Panc1 (cell line): ENCODE results near the gene GOLGA3. TPM values are rescaled to one million over a fixed set of nuclear protein-coding genes. Genes with fewer than 3 reads are reported as not detected.

Experiments
- ATAC-seq: fragments of 200-7000 bp; cut with Tn5 transposase; 2 replicates; pipeline ENCODE4 v1.9.1; 2020; ENCODE audit warnings: mild to moderate bottlenecking, moderate library complexity
- BruUV-seq: library from RNA; stranded (reverse); fragments of 400-500 nt; replicated peaks from 2 replicates; lab custom pipeline; 2021; lab: Mats Ljungman, UMichigan
- CTCF ChIA-PET: fragments of 300-600 bp; sonication (Branson Sonifier 250); formaldehyde crosslinking; loops from one replicate; lab custom pipeline; 2022; ENCODE audit warnings: antibody characterized with exemption; lab: Charles Lee
- POLR2A ChIA-PET: fragments of 300-600 bp; sonication (Branson Sonifier 250); formaldehyde crosslinking; loops from one replicate; lab custom pipeline; 2022; ENCODE audit warnings: antibody characterized with exemption; lab: Charles Lee
- DNase-seq: peaks from one replicate; pipeline ENCODE4 v3.0.0-alpha.2; 2010; ENCODE audit warnings: low read depth, low spot score
- H3K27ac ChIP-seq: 2 replicates; pipeline ENCODE4 v1.5.1; 2011; ENCODE audit warnings: mild to moderate bottlenecking, low read length, inconsistent platforms
- H3K27me3 ChIP-seq: fragments of 200-500 bp; sonication (Bioruptor generic); 2 replicates; pipeline ENCODE4 v1.6.0; 2014; ENCODE audit warnings: low read length, inconsistent platforms; ENCODE audit not compliant: control insufficient read depth, insufficient read depth
- H3K36me3 ChIP-seq: fragments of 200-500 bp; sonication (Bioruptor generic); 2 replicates; pipeline ENCODE4 v1.5.1; 2014; ENCODE audit warnings: inconsistent platforms, mild to moderate bottlenecking, low read length, moderate library complexity; ENCODE audit not compliant: control insufficient read depth, insufficient read depth
- H3K4me1 ChIP-seq: 2 replicates; pipeline ENCODE4 v1.5.1; 2011; ENCODE audit warnings: inconsistent platforms, mild to moderate bottlenecking, low read length, moderate library complexity; ENCODE audit not compliant: control insufficient read depth, insufficient read depth
- H3K4me3 ChIP-seq, 2 experiments: 2 replicates each; pipeline ENCODE4 v1.5.1; 2011 to 2012; ENCODE audit warnings: low read depth in 2 of 2, low read length in 2 of 2, mild to moderate bottlenecking in 2 of 2, inconsistent platforms in 1 of 2, moderate library complexity in 1 of 2
- H3K9me3 ChIP-seq: fragments of 200-500 bp; sonication (Bioruptor generic); 2 replicates; pipeline ENCODE4 v1.5.1; 2014; ENCODE audit warnings: low read depth, mild to moderate bottlenecking, inconsistent platforms, low read length, moderate library complexity; ENCODE audit not compliant: control insufficient read depth, insufficient read depth
- POLR2AphosphoS5 ChIP-seq: IDR thresholded peaks from 2 replicates; pipeline ENCODE4 v1.6.1; 2012; ENCODE audit warnings: mild to moderate bottlenecking, low read depth, low read length, moderate library complexity
- SIN3A ChIP-seq: IDR thresholded peaks from 2 replicates; pipeline ENCODE4 v1.6.1; 2012; ENCODE audit warnings: low read depth, mild to moderate bottlenecking, low read length, moderate library complexity, borderline replicate concordance; ENCODE audit not compliant: insufficient read depth
- TCF7L2 ChIP-seq: IDR thresholded peaks from 2 replicates; pipeline ENCODE4 v1.6.1; 2011; ENCODE audit warnings: mild to moderate bottlenecking, low read depth, low read length, inconsistent platforms
- in situ Hi-C: cut with HindIII; loops from 2 replicates; pipeline ENCODE4 v1.10.0; 2016; ENCODE audit warnings: low sequenced_read_pairs, low pct_unique_long_range_greater_than_20kb
- intact Hi-C: fragments of 100-400 bp; cut with micrococcal nuclease; formaldehyde crosslinking; loops from one replicate; pipeline ENCODE4 v1.10.0; 2022; ENCODE audit not compliant: unreplicated experiment
- total RNA-seq: library from RNA; stranded (reverse); gene quantifications from one replicate; pipeline ENCODE4 v1.2.1, GENCODE V29; 2021; ENCODE audit not compliant: unreplicated experiment
- TF ChIP-seq, protein P1 (sequence below): fragments of 450-650 bp; IDR thresholded peaks from 2 replicates; pipeline ENCODE4 v1.5.1; 2017; ENCODE audit warnings: mild to moderate bottlenecking
- TF ChIP-seq, protein P2 (sequence below), 2 experiments: IDR thresholded peaks; 2 replicates each; pipeline ENCODE4 v1.6.1; 2011 to 2012; ENCODE audit warnings: low read depth in 2 of 2, control low read depth in 1 of 2, low read length in 1 of 2, mild to moderate bottlenecking in 1 of 2, moderate library complexity in 1 of 2; ENCODE audit not compliant: insufficient read depth in 1 of 2

GOLGA3 gene
- total RNA-seq, 1 experiment from 2014 or later = 61.1 TPM

DNA sequence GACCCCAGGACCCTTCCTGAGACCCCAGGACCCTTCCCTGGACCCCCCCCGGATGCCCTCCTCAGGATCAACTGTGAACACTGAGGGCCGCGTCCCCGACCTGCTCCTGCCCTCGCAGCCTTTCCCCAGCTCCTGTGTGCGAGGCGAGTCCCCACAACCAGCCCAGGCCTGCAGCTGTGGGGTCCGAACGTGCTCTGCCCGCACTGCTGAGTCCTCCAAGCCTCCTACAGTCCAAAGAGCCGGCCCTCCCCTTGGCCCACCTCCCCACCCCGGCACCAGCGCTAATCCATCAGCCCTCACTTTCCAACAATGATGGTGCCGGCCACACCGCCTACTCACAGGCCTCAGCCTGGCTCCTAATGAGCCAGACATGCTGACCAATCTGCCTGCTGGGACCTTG is 40.8 kb downstream of the GOLGA3 start:
- no TSS peak for BruUV-seq
- ATAC-seq = no peak

DNA sequence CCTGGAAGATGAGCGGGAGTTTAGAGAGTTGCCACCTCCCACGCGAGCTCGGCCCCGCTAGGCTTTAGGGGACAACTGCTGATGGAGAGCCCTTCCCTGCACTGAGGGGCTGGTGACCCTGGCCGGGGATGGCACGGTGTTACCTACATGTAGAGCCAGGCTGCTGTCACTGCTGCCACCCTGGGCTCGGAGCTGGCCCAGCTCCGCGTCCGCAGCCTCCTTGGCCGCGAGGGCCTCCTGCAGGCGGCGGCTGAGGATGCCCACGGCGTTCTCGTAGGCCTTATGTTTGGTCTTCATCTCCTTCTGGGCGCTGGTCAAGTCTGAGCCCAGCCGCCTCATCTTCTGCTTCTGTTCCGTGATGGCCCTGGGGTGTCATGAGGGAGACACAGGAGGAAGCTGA is 42.5 kb downstream of the GOLGA3 start:
- Histone ChIP-seq H3K36me3 (peaks cover 5% of the 10 kb centered on the region; the same call in 1 of the 2 replicates), H3K9me3 (no peaks in the 10 kb centered on the region), H3K4me1 (no peaks in the 10 kb centered on the region), H3K27me3 (no peaks in the 10 kb centered on the region), H3K4me3 (no peak overlapping the region), H3K27ac (no peak overlapping the region)
- ATAC-seq (no peak), DNase-seq (no peak)
- no TSS peak for BruUV-seq
- TF ChIP-seq TCF7L2 (no peak), POLR2AphosphoS5 (no peak), SIN3A (no peak)
- TF ChIP-seq, protein P1, sequence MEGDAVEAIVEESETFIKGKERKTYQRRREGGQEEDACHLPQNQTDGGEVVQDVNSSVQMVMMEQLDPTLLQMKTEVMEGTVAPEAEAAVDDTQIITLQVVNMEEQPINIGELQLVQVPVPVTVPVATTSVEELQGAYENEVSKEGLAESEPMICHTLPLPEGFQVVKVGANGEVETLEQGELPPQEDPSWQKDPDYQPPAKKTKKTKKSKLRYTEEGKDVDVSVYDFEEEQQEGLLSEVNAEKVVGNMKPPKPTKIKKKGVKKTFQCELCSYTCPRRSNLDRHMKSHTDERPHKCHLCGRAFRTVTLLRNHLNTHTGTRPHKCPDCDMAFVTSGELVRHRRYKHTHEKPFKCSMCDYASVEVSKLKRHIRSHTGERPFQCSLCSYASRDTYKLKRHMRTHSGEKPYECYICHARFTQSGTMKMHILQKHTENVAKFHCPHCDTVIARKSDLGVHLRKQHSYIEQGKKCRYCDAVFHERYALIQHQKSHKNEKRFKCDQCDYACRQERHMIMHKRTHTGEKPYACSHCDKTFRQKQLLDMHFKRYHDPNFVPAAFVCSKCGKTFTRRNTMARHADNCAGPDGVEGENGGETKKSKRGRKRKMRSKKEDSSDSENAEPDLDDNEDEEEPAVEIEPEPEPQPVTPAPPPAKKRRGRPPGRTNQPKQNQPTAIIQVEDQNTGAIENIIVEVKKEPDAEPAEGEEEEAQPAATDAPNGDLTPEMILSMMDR = no peak
- TF ChIP-seq, protein P2, sequence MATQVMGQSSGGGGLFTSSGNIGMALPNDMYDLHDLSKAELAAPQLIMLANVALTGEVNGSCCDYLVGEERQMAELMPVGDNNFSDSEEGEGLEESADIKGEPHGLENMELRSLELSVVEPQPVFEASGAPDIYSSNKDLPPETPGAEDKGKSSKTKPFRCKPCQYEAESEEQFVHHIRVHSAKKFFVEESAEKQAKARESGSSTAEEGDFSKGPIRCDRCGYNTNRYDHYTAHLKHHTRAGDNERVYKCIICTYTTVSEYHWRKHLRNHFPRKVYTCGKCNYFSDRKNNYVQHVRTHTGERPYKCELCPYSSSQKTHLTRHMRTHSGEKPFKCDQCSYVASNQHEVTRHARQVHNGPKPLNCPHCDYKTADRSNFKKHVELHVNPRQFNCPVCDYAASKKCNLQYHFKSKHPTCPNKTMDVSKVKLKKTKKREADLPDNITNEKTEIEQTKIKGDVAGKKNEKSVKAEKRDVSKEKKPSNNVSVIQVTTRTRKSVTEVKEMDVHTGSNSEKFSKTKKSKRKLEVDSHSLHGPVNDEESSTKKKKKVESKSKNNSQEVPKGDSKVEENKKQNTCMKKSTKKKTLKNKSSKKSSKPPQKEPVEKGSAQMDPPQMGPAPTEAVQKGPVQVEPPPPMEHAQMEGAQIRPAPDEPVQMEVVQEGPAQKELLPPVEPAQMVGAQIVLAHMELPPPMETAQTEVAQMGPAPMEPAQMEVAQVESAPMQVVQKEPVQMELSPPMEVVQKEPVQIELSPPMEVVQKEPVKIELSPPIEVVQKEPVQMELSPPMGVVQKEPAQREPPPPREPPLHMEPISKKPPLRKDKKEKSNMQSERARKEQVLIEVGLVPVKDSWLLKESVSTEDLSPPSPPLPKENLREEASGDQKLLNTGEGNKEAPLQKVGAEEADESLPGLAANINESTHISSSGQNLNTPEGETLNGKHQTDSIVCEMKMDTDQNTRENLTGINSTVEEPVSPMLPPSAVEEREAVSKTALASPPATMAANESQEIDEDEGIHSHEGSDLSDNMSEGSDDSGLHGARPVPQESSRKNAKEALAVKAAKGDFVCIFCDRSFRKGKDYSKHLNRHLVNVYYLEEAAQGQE (IDR thresholded peaks at IDR 0.05; ENCODE audit: insufficient read depth in 1 of 2, low read depth in 2 of 2, low read length in 1 of 2) = no peak
- CTCF ChIA-PET = no interaction called here
- intact Hi-C loops (no loop called here), in situ Hi-C loops (no loop called here)
- POLR2A ChIA-PET = no interaction called here

More for the DNA sequence above, 40.8 kb downstream of the GOLGA3 start:
- no peak overlapping the region for H3K4me3 ChIP-seq
- CTCF ChIA-PET = no interaction called here
- no peaks in the 10 kb centered on the region for H3K9me3 ChIP-seq
- H3K36me3 ChIP-seq = peaks cover 5% of the 10 kb centered on the region; the same call in 1 of the 2 replicates
- TF ChIP-seq TCF7L2 = no peak
- TF ChIP-seq SIN3A = no peak
- no peak for TF ChIP-seq POLR2AphosphoS5
- TF ChIP-seq, protein P1 = no peak
- TF ChIP-seq, protein P2 (IDR thresholded peaks at IDR 0.05; ENCODE audit: insufficient read depth in 1 of 2, low read depth in 2 of 2, low read length in 1 of 2) = no peak
- in situ Hi-C loops = no loop called here
- H3K27ac ChIP-seq = no peak overlapping the region
- H3K27me3 ChIP-seq = no peaks in the 10 kb centered on the region
- DNase-seq = no peak
- H3K4me1 ChIP-seq = no peaks in the 10 kb centered on the region
- POLR2A ChIA-PET = no interaction called here
- intact Hi-C loops = no loop called here
